NCI-H526 treated with DMSO at 0.1 percent for 48 hours (cell line): Measurements from ENCODE around the gene JUND.

Experiments
- DNase-seq: peaks from one replicate; lab custom pipeline; 2025; lab: John Stamatoyannopoulos, UW

Gene JUND

GRCh38 chr19:18290302-18291018 is 9.0 kb upstream of the JUND start:
- DNase-seq, result no peak

- no peak for DNase-seq
These were observed 8.3 kb upstream of the JUND start for GRCh38 chr19:18289471-18290301.

GRCh38 chr19:18287836-18288772 is 6.7 kb upstream of the JUND start:
- no peak for DNase-seq

- DNase-seq, result no peak
These were observed 5.7 kb upstream of the JUND start for GRCh38 chr19:18286973-18287635.

GRCh38 chr19:18284712-18285360 is 3.4 kb upstream of the JUND start:
- no peak for DNase-seq

- no peak for DNase-seq
These were observed 1.9 kb upstream of the JUND start for GRCh38 chr19:18283338-18283737.

- DNase-seq, result no peak
These were observed 1.3 kb upstream of the JUND start for GRCh38 chr19:18282788-18283141.

GRCh38 chr19:18282021-18282787 is 782 bp upstream of the JUND start:
- peak; percentile 70 for DNase-seq

GRCh38 chr19:18280247-18281081 is 958 bp downstream of the JUND start:
- DNase-seq, result peak; percentile 22

- peak; percentile 64 for DNase-seq
These were observed 1.7 kb downstream of the JUND start for GRCh38 chr19:18279516-18280246.

- DNase-seq, result no peak
These were observed 2.2 kb downstream of the JUND start for GRCh38 chr19:18279266-18279515.

GRCh38 chr19:18278521-18279265 is 2.7 kb downstream of the JUND start:
- no peak for DNase-seq

- no peak for DNase-seq
These were observed 6.6 kb downstream of the JUND start for GRCh38 chr19:18274781-18275356.

GRCh38 chr19:18274219-18274780 is 7.1 kb downstream of the JUND start, which contains the start of gene IQCN:
TSS of gene IQCN (minus strand) at chr19:18274452. CDS start at chr19:18269478, 4,974 bp downstream.
- DNase-seq, result no peak

GRCh38 chr19:18273561-18274218 is 7.7 kb downstream of the JUND start:
- DNase-seq, result no peak

GRCh38 chr19:18271433-18271841 is 10.0 kb downstream of the JUND start:
- DNase-seq, result no peak

- no peak for DNase-seq
These were observed 11.1 kb downstream of the JUND start for GRCh38 chr19:18270326-18270725.
